ENCODE measurements around the gene APOA1.

The APOA1 gene

DNA sequence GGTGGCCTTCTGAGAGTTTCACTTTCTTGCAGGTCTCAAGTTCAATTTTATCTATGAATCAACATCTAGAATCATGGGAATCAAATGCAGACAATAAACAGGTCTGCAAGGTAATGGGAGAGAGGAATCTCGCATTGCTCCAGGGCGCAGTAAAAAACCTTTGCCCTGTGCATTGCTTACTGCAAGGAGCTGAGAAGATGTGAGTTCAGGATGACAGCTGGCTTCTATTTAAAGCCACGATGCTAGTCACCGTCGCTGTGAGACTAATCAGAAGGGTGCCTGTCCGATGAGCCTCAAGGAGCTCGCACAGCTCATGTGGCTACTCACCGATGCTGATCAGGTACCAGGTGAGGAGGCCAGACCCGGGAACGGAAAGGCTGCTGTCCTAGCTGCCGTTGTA is 30.2 kb upstream of the APOA1 start:
- Histone ChIP-seq H3K27ac (no peak overlapping the region), H3K4me3 (no peak overlapping the region)
- TF ChIP-seq, protein P1, sequence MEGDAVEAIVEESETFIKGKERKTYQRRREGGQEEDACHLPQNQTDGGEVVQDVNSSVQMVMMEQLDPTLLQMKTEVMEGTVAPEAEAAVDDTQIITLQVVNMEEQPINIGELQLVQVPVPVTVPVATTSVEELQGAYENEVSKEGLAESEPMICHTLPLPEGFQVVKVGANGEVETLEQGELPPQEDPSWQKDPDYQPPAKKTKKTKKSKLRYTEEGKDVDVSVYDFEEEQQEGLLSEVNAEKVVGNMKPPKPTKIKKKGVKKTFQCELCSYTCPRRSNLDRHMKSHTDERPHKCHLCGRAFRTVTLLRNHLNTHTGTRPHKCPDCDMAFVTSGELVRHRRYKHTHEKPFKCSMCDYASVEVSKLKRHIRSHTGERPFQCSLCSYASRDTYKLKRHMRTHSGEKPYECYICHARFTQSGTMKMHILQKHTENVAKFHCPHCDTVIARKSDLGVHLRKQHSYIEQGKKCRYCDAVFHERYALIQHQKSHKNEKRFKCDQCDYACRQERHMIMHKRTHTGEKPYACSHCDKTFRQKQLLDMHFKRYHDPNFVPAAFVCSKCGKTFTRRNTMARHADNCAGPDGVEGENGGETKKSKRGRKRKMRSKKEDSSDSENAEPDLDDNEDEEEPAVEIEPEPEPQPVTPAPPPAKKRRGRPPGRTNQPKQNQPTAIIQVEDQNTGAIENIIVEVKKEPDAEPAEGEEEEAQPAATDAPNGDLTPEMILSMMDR (IDR thresholded peaks at IDR 0.05): no peak
- DNase-seq (ENCODE audit: low spot score): no peak

- Histone ChIP-seq H3K4me3 (no peak overlapping the region), H3K27ac (no peak overlapping the region)
- no peak for DNase-seq (ENCODE audit: low spot score)
- TF ChIP-seq, protein P1 (IDR thresholded peaks at IDR 0.05): no peak
Measured at GRCh38 chr11:116866804-116867455, 29.5 kb upstream of the APOA1 start.

DNA sequence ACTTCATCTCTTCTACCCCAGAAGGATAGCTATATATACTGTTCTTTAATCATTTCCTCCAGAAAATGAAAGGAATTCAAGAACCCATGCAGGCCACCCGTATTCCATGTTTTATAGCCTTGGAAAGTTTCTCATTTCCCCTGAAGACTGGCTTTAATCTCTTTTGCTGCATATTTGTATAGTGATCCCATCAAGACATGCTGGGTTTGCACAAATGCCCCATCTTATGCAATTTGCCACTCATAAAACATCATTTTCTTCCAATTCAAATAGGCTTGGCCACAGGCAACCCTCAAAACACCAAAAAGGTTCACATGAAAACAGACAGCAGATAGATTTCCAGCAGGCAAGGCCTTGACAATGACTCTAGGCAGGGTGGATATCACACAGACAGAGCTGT is 28.3 kb upstream of the APOA1 start:
- no peak overlapping the region for H3K4me3 ChIP-seq
- DNase-seq (ENCODE audit: low spot score): no peak
- TF ChIP-seq, protein P1 (IDR thresholded peaks at IDR 0.05): no peak
- no peak overlapping the region for H3K27ac ChIP-seq

DNA sequence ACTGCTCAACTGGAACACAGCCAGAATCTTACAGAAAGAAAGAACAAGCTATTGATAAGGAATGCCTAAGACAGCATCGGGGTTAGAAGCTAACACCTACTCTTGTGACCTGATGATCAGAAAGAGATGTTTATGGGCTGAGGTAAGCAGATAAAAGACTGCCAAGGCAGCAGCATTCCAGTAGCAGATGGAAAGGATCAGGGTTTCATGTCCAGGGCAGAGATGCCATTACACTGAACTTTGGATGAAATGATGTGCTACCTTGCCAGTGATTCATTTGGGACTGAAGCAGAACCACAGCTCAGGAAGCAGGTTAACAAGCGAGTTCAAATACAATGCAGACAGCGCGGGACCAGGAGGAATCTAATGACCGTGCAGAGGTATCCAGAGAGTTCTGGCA is 27.1 kb upstream of the APOA1 start:
- Histone ChIP-seq H3K27ac (no peak overlapping the region), H3K4me3 (no peak overlapping the region)
- no peak for DNase-seq (ENCODE audit: low spot score)
- TF ChIP-seq, protein P1 (IDR thresholded peaks at IDR 0.05): no peak

- no peak overlapping the region for H3K27ac ChIP-seq
- DNase-seq (ENCODE audit: low spot score): no peak
- TF ChIP-seq, protein P1 (IDR thresholded peaks at IDR 0.05): no peak
- H3K4me3 ChIP-seq: no peak overlapping the region
Measured at GRCh38 chr11:116862951-116863350, 25.5 kb upstream of the APOA1 start.

DNA sequence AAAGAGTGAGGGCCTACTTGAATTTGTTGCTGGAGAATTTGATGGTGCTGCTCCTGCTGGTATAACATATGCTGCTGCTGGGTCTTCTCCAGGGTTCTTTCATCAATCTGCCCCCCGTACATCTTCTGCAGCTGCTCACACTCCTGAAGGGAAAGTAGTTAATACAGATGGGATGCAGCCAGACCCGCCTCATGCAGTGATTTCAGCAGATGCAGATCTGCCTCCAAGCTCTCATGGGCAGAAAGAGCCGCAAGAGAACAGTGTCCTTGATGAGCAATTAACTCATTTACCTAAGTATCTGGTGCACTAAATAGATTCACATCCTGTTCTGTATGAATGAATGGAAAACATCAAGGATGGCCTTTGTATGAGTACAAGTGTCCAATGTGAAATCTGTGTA is 24.8 kb upstream of the APOA1 start:
- Histone ChIP-seq H3K27ac (no peak overlapping the region), H3K4me3 (no peak overlapping the region)
- no peak for DNase-seq (ENCODE audit: low spot score)
- TF ChIP-seq, protein P1 (IDR thresholded peaks at IDR 0.05): no peak

- H3K4me3 ChIP-seq: no peak overlapping the region
- H3K27ac ChIP-seq: no peak overlapping the region
- DNase-seq (ENCODE audit: low spot score): no peak
- TF ChIP-seq, protein P1 (IDR thresholded peaks at IDR 0.05): no peak
Measured at GRCh38 chr11:116861539-116861938, 24.1 kb upstream of the APOA1 start.

All from coronary artery (tissue), 2 donors.